Fibroblast of skin of right biceps (primary cell): ENCODE results near the gene AGPAT2.

Experiments used
- DNase-seq: peaks from one replicate; pipeline ENCODE4 v3.0.0-alpha.2; 2013

Gene AGPAT2

GRCh38 chr9:136659861-136660784 lies 27.1 kb downstream of the AGPAT2 start:
- DNase-seq = no peak

- no peak for DNase-seq
Observed at GRCh38 chr9:136658849-136659535, 28.3 kb downstream of the AGPAT2 start.

GRCh38 chr9:136657974-136658848 lies 29.0 kb downstream of the AGPAT2 start:
- no peak for DNase-seq

GRCh38 chr9:136656795-136657611 lies 30.3 kb downstream of the AGPAT2 start:
- DNase-seq = no peak

- no peak for DNase-seq
Observed at GRCh38 chr9:136656183-136656738, 31.0 kb downstream of the AGPAT2 start.

- no peak for DNase-seq
Observed at GRCh38 chr9:136655536-136656182, 31.6 kb downstream of the AGPAT2 start.

- no peak for DNase-seq
Observed at GRCh38 chr9:136654820-136655535, 32.3 kb downstream of the AGPAT2 start.

GRCh38 chr9:136653323-136654079 lies 33.8 kb downstream of the AGPAT2 start:
- DNase-seq = no peak

GRCh38 chr9:136651860-136652259 lies 35.4 kb downstream of the AGPAT2 start:
- no peak for DNase-seq

GRCh38 chr9:136650648-136651047 lies 36.6 kb downstream of the AGPAT2 start:
- DNase-seq = no peak

- DNase-seq = no peak
Observed at GRCh38 chr9:136650021-136650420, 37.2 kb downstream of the AGPAT2 start.

GRCh38 chr9:136648751-136649150 lies 38.5 kb downstream of the AGPAT2 start:
- no peak for DNase-seq

GRCh38 chr9:136646827-136647711 lies 40.2 kb downstream of the AGPAT2 start:
- no peak for DNase-seq

GRCh38 chr9:136645903-136646754 lies 41.1 kb downstream of the AGPAT2 start:
- peak; percentile 23 for DNase-seq

- no peak for DNase-seq
Observed at GRCh38 chr9:136645352-136645902, 41.8 kb downstream of the AGPAT2 start.

GRCh38 chr9:136644593-136645351 lies 42.5 kb downstream of the AGPAT2 start:
- no peak for DNase-seq

- DNase-seq = peak; percentile 59
Observed at GRCh38 chr9:136644343-136644592, 43.0 kb downstream of the AGPAT2 start.
